A673 (cell line): Measurements from ENCODE around the gene STARD3. TPM values are rescaled to one million over a fixed set of nuclear protein-coding genes. Genes with fewer than 3 reads are reported as not detected.

Source experiments
- BruUV-seq: library from RNA; stranded (reverse); fragments of 400-500 nt; replicated peaks from 2 replicates; lab custom pipeline; 2021; lab: Mats Ljungman, UMichigan
- CTCF ChIA-PET: fragments of 300-600 bp; sonication (Branson Sonifier 250); formaldehyde crosslinking; loops from one replicate; lab custom pipeline; 2022; ENCODE audit warnings: antibody characterized with exemption; lab: Charles Lee
- POLR2A ChIA-PET: fragments of 300-600 bp; sonication (Branson Sonifier 250); formaldehyde crosslinking; loops from one replicate; lab custom pipeline; 2022; ENCODE audit warnings: antibody characterized with exemption; ENCODE audit not compliant: low non-redundant PET; lab: Charles Lee
- DNase-seq: peaks from one replicate; pipeline ENCODE4 v3.0.0-alpha.2; 2015; ENCODE audit warnings: low spot score
- H3K27ac ChIP-seq: fragments of 200-600 bp; sonication (generic); 2 replicates; pipeline ENCODE4 v1.5.1; 2016; ENCODE audit warnings: mixed run types, low read depth, mild to moderate bottlenecking, mixed read lengths, antibody characterized with exemption, low read length; ENCODE audit not compliant: poor library complexity, severe bottlenecking
- H3K27me3 ChIP-seq: fragments of 200-600 bp; sonication (generic); replicated peaks from 2 replicates; pipeline ENCODE4 v1.6.1; 2017; ENCODE audit warnings: mixed run types, low read depth, mild to moderate bottlenecking, mixed read lengths, antibody characterized with exemption, low read length; ENCODE audit not compliant: insufficient read depth, poor library complexity
- H3K36me3 ChIP-seq: fragments of 200-600 bp; sonication (generic); 2 replicates; pipeline ENCODE4 v1.6.1; 2016; ENCODE audit warnings: mixed run types, mild to moderate bottlenecking, mixed read lengths, antibody characterized with exemption, low read length; ENCODE audit not compliant: insufficient read depth, poor library complexity, severe bottlenecking
- H3K4me1 ChIP-seq: fragments of 200-600 bp; sonication (generic); 2 replicates; pipeline ENCODE4 v1.6.1; 2017; ENCODE audit warnings: mixed run types, mild to moderate bottlenecking, mixed read lengths, antibody characterized with exemption, low read length; ENCODE audit not compliant: insufficient read depth, poor library complexity, severe bottlenecking
- H3K4me3 ChIP-seq: fragments of 200-600 bp; sonication (generic); 2 replicates; pipeline ENCODE4 v1.5.1; 2016; ENCODE audit warnings: low read depth, mixed run types, mild to moderate bottlenecking, mixed read lengths, low read length; ENCODE audit not compliant: poor library complexity, severe bottlenecking
- H3K9me3 ChIP-seq: fragments of 200-600 bp; sonication (generic); 2 replicates; pipeline ENCODE4 v1.6.1; 2016; ENCODE audit warnings: mixed run types, low read depth, mild to moderate bottlenecking, mixed read lengths, antibody characterized with exemption, low read length; ENCODE audit not compliant: poor library complexity, severe bottlenecking
- CTCF ChIP-seq: fragments of 300-800, 200-600 bp; sonication (generic); conservative IDR thresholded peaks from 2 replicates; pipeline ENCODE4 v1.5.1; 2017; ENCODE audit warnings: low read depth, mild to moderate bottlenecking, antibody characterized with exemption, low read length, moderate library complexity, mixed read lengths
- EZH2 ChIP-seq: fragments of 200-600 bp; sonication (generic); IDR thresholded peaks from 2 replicates; pipeline ENCODE4 v1.6.1; 2017; ENCODE audit warnings: borderline replicate concordance, low read depth, mild to moderate bottlenecking, mixed read lengths, antibody characterized with exemption, low read length; ENCODE audit not compliant: poor library complexity, severe bottlenecking
- intact Hi-C: fragments of 100-400 bp; cut with micrococcal nuclease; formaldehyde crosslinking; loops from one replicate; pipeline ENCODE4 v1.10.0; 2022; ENCODE audit not compliant: unreplicated experiment
- total RNA-seq: library from RNA; stranded (reverse); gene quantifications from 2 replicates; pipeline ENCODE4 v1.2.3, GENCODE V29; 2021

Gene STARD3
- total RNA-seq, 1 experiment from 2014 or later: 21.3 TPM

DNA sequence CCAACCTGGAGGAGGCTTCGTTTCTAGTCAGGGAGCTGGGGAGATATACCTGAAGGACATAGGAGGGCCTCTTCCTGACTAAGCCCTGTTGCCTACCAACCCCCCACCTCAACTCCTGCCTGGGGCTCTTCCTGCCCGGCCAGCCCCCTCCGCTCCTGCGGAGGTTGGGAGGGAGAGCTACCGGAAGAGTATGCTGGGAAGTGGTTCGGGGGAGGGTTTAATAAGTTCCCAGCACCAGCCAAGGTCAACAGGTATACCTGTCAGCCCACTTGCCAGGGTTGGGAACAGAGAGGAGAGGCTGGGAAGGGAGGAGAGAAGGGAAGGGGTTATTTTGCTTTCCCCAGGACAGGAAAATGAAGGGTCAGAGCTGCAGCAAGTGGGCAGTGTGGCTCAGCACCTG is 5.5 kb upstream of the STARD3 start:
- TF ChIP-seq CTCF (no peak), EZH2 (no peak)
- no peak overlapping the region for H3K4me3 ChIP-seq
- no peaks in the 10 kb centered on the region for H3K36me3 ChIP-seq
- peaks cover 3% of the 10 kb centered on the region for H3K4me1 ChIP-seq
- ChIA-PET CTCF (interaction anchor here (1.3 kb wide), 1 partner anchor 10 kb away, joined by 6 read pairs; no protein-coding TSS in a partner anchor), POLR2A (interaction anchor here (0.7 kb wide), 1 partner anchor 370 kb away, joined by 4 read pairs; no protein-coding TSS in a partner anchor)
- BruUV-seq: no TSS peak
- no peaks in the 10 kb centered on the region for H3K9me3 ChIP-seq
- intact Hi-C loops: no loop called here
- H3K27me3 ChIP-seq: no peaks in the 10 kb centered on the region
- H3K27ac ChIP-seq: no peak overlapping the region
- no peak for DNase-seq

- no peaks in the 10 kb centered on the region for H3K36me3 ChIP-seq
- no peak for DNase-seq
- intact Hi-C loops: no loop called here
- no peaks in the 10 kb centered on the region for H3K27me3 ChIP-seq
- no TSS peak for BruUV-seq
- H3K9me3 ChIP-seq: no peaks in the 10 kb centered on the region
- H3K4me1 ChIP-seq: peaks cover 6% of the 10 kb centered on the region
- no peak overlapping the region for H3K27ac ChIP-seq
- TF ChIP-seq CTCF: no peak
- TF ChIP-seq EZH2: no peak
- no peak overlapping the region for H3K4me3 ChIP-seq
- POLR2A ChIA-PET: no interaction called here
- CTCF ChIA-PET: interaction anchor here (1.0 to 1.8 kb wide), 2 partner anchors 9 to 11 kb away, joined by 4 to 8 read pairs; no protein-coding TSS in a partner anchor
Measured at GRCh38 chr17:39632153-39632941, 4.6 kb upstream of the STARD3 start.

DNA sequence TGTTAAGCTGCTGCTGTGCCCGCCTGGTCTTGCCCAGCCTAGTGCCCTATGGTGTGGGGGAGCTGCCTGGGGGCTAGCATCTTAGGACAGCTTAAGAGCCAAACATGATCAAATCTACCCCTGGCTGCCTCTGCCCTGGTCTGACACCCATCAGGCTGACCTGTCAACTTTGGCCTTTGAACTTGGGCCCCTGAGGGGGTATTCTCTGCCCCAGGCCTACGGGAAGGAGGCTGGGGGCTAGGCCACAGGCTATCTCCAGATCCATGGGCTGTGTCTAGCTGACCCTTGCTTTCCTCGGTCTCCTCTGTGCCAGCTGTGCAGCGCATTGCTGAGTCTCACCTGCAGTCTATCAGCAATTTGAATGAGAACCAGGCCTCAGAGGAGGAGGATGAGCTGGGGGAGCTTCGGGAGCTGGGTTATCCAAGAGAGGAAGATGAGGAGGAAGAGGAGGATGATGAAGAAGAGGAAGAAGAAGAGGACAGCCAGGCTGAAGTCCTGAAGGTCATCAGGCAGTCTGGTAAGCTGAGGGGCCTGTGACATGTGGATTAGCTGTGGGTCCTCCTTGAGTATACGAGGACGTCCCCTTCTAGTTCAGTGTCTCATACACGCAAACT is 3.3 kb upstream of the STARD3 start:
- POLR2A ChIA-PET: no interaction called here
- Histone ChIP-seq H3K36me3 (no peaks in the 10 kb centered on the region), H3K9me3 (no peaks in the 10 kb centered on the region), H3K4me1 (peaks cover 6% of the 10 kb centered on the region), H3K27me3 (no peaks in the 10 kb centered on the region), H3K27ac (no peak overlapping the region), H3K4me3 (no peak overlapping the region)
- intact Hi-C loops: no loop called here
- TF ChIP-seq CTCF (no peak), EZH2 (no peak)
- no TSS peak for BruUV-seq
- CTCF ChIA-PET: interaction anchor here (0.6 to 1.8 kb wide), 2 partner anchors 10 to 11 kb away, joined by 3 to 8 read pairs; no protein-coding TSS in a partner anchor
- no peak for DNase-seq
